Mammary epithelial cell (primary cell): ENCODE measurements around the gene SMAP1.

Experiments
- EZH2 ChIP-seq: IDR thresholded peaks from 2 replicates; pipeline ENCODE4 v1.6.1; 2012; ENCODE audit warnings: low read length, inconsistent platforms, borderline replicate concordance
- TF ChIP-seq, protein P1 (sequence below), 2 donors: IDR thresholded peaks in 1 of 2; conservative IDR thresholded peaks in 1 of 2; 2 replicates each; pipeline ENCODE4 v1.5.1; 2011 to 2012; ENCODE audit warnings: inconsistent platforms in 2 of 2, low read length in 2 of 2, mild to moderate bottlenecking in 2 of 2, control low read depth in 1 of 2, low read depth in 1 of 2; ENCODE audit not compliant: insufficient read depth in 1 of 2; ENCODE audit errors: extremely low read depth in 1 of 2

DNA sequence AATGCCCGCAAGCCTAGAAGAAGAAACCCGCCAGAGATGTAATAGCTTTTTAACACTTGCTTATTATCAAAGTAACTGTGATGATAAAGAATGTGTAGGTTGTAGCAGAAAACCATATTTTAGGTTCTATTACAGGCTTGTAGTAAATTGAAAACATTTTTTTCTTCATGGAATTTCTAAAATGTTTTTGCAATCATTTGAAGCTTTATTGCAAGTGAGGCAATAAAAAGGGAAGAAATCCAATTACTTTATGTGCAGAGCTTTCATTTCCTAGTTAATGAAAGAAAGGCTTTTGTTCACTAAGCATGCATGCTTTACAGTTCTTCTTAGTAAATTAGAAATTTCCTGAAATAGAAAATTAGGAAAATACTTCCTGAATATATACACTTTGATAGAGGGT, 154.1 kb downstream of the SMAP1 start:
- TF ChIP-seq, protein P1, sequence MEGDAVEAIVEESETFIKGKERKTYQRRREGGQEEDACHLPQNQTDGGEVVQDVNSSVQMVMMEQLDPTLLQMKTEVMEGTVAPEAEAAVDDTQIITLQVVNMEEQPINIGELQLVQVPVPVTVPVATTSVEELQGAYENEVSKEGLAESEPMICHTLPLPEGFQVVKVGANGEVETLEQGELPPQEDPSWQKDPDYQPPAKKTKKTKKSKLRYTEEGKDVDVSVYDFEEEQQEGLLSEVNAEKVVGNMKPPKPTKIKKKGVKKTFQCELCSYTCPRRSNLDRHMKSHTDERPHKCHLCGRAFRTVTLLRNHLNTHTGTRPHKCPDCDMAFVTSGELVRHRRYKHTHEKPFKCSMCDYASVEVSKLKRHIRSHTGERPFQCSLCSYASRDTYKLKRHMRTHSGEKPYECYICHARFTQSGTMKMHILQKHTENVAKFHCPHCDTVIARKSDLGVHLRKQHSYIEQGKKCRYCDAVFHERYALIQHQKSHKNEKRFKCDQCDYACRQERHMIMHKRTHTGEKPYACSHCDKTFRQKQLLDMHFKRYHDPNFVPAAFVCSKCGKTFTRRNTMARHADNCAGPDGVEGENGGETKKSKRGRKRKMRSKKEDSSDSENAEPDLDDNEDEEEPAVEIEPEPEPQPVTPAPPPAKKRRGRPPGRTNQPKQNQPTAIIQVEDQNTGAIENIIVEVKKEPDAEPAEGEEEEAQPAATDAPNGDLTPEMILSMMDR (conservative IDR thresholded peaks at IDR 0.05 in 1 of 2, IDR thresholded peaks at IDR 0.05 in 1 of 2; ENCODE audit: extremely low read depth in 1 of 2, insufficient read depth in 1 of 2, low read depth in 1 of 2, low read length in 2 of 2) = no peak
- TF ChIP-seq EZH2 = no peak
